Measurements from ENCODE around the gene OTUD3.

DNA sequence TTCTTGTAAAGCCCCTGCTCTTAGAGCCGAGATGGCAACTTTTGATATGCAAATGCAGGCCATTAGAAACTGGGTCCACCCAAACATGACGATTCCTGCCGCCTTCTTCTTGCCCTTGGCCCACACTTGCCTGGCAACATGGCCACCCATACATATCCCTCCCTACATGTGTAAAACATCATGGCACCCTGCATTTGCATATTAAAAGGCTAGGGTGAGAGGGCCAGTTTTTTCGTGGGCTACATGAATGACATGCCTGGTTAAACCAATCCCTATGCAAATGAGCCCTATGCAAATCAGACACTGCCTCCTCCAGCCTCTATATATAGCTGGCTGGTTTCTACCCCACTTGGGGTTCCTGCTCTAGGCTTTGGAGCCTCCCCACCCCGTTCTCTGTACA lies 78.4 kb downstream of the OTUD3 start:
- TF ChIP-seq POLR2A (IDR thresholded peaks at IDR 0.05; ENCODE audit: low read depth, low read length) (no peak), TAF1 (IDR thresholded peaks at IDR 0.05; ENCODE audit: low read depth, low read length) (no peak)

All from GM12891 (cell line).